Measurements from ENCODE around the gene CMSS1.

GRCh38 chr3:100198579-100199269 is 381.1 kb downstream of the CMSS1 start:
- TF ChIP-seq CTCF (IDR thresholded peaks at IDR 0.05) (no peak), RELA (CRISPR knock-in tag; IDR thresholded peaks at IDR 0.05; ENCODE audit: borderline replicate concordance) (no peak), PREB (CRISPR knock-in tag; IDR thresholded peaks at IDR 0.05; ENCODE audit: borderline replicate concordance) (no peak), HMGXB4 (CRISPR knock-in tag; IDR thresholded peaks at IDR 0.05) (no peak), ATF2 (CRISPR knock-in tag; IDR thresholded peaks at IDR 0.05; ENCODE audit: borderline replicate concordance, low read depth) (no peak), SP1 (CRISPR knock-in tag; conservative IDR thresholded peaks at IDR 0.05) (no peak), PRDM15 (CRISPR knock-in tag; IDR thresholded peaks at IDR 0.05) (no peak), CREB1 (CRISPR knock-in tag; IDR thresholded peaks at IDR 0.05) (no peak), ZNF281 (CRISPR knock-in tag; IDR thresholded peaks at IDR 0.05) (no peak), CBFB (CRISPR knock-in tag; IDR thresholded peaks at IDR 0.05; ENCODE audit: low read depth) (no peak), NFE2L1 (CRISPR knock-in tag; IDR thresholded peaks at IDR 0.05) (no peak), NR1H2 (CRISPR knock-in tag; IDR thresholded peaks at IDR 0.05) (no peak), NR2C2 (CRISPR knock-in tag; IDR thresholded peaks at IDR 0.05) (no peak)
